ENCODE measurements around the gene CORO1C. TPM values are rescaled to one million over a fixed set of nuclear protein-coding genes. Genes with fewer than 3 reads are reported as not detected.

The CORO1C gene
- total RNA-seq, 1 donor from 2014 or later = 164 TPM

- Histone ChIP-seq H3K4me3 (ENCODE audit: low read depth, low read length) (no peak overlapping the region), H3K27me3 (ENCODE audit: control insufficient read depth, insufficient read depth, low read length) (no peaks in the 10 kb centered on the region), H3K36me3 (ENCODE audit: control insufficient read depth, insufficient read depth, low read length) (no peaks in the 10 kb centered on the region)
- DNase-seq (ENCODE audit: low read depth) = no peak
- no peak for TF ChIP-seq CTCF (IDR thresholded peaks at IDR 0.05; ENCODE audit: insufficient read depth, low read length, poor library complexity, severe bottlenecking)
These were observed 30.3 kb downstream of the CORO1C start for GRCh38 chr12:108700833-108701541.

GRCh38 chr12:108699955-108700563 is 31.3 kb downstream of the CORO1C start:
- TF ChIP-seq CTCF (IDR thresholded peaks at IDR 0.05; ENCODE audit: insufficient read depth, low read length, poor library complexity, severe bottlenecking) = no peak
- Histone ChIP-seq H3K4me3 (ENCODE audit: low read depth, low read length) (no peak overlapping the region), H3K36me3 (ENCODE audit: control insufficient read depth, insufficient read depth, low read length) (peaks cover 1% of the 10 kb centered on the region), H3K27me3 (ENCODE audit: control insufficient read depth, insufficient read depth, low read length) (no peaks in the 10 kb centered on the region)
- no peak for DNase-seq (ENCODE audit: low read depth)

- Histone ChIP-seq H3K4me3 (ENCODE audit: low read depth, low read length) (no peak overlapping the region), H3K27me3 (ENCODE audit: control insufficient read depth, insufficient read depth, low read length) (no peaks in the 10 kb centered on the region), H3K36me3 (ENCODE audit: control insufficient read depth, insufficient read depth, low read length) (peaks cover 3% of the 10 kb centered on the region)
- no peak for DNase-seq (ENCODE audit: low read depth)
- no peak for TF ChIP-seq CTCF (IDR thresholded peaks at IDR 0.05; ENCODE audit: insufficient read depth, low read length, poor library complexity, severe bottlenecking)
These were observed 33.4 kb downstream of the CORO1C start for GRCh38 chr12:108697905-108698304.

- no peak for DNase-seq (ENCODE audit: low read depth)
- TF ChIP-seq CTCF (IDR thresholded peaks at IDR 0.05; ENCODE audit: insufficient read depth, low read length, poor library complexity, severe bottlenecking) = no peak
- H3K27me3 ChIP-seq (ENCODE audit: control insufficient read depth, insufficient read depth, low read length) = no peaks in the 10 kb centered on the region
- peaks cover 3% of the 10 kb centered on the region for H3K36me3 ChIP-seq (ENCODE audit: control insufficient read depth, insufficient read depth, low read length)
- no peak overlapping the region for H3K4me3 ChIP-seq (ENCODE audit: low read depth, low read length)
These were observed 34.4 kb downstream of the CORO1C start for GRCh38 chr12:108696996-108697290.

GRCh38 chr12:108696111-108696995 is 35.0 kb downstream of the CORO1C start:
- no peak for TF ChIP-seq CTCF (IDR thresholded peaks at IDR 0.05; ENCODE audit: insufficient read depth, low read length, poor library complexity, severe bottlenecking)
- DNase-seq (ENCODE audit: low read depth) = peak; percentile 99
- Histone ChIP-seq H3K4me3 (ENCODE audit: low read depth, low read length) (no peak overlapping the region), H3K36me3 (ENCODE audit: control insufficient read depth, insufficient read depth, low read length) (peaks cover 3% of the 10 kb centered on the region), H3K27me3 (ENCODE audit: control insufficient read depth, insufficient read depth, low read length) (no peaks in the 10 kb centered on the region)

All from kidney epithelial cell (primary cell).